Peyer's patch (tissue), 4 donors: ENCODE measurements around the gene RAB44.
A peak's percentile ranks its signal among the peaks of the same experiment; 100 is the strongest.

ENCODE experiments used
- CTCF ChIP-seq, 6 experiments: fragments of 450-650 bp in 4 of 6; fragments of 200-600 bp in 2 of 6; sonication (generic) in 1 of 6; IDR thresholded peaks; one replicate each; pipeline ENCODE4 v1.5.1; 2017 to 2019; ENCODE audit warnings: antibody characterized with exemption in 6 of 6, mild to moderate bottlenecking in 3 of 6, moderate library complexity in 1 of 6
- POLR2A ChIP-seq, 2 donors: fragments of 450-650 bp; IDR thresholded peaks; one replicate each; pipeline ENCODE4 v1.5.1; 2017; ENCODE audit warnings: antibody characterized with exemption in 2 of 2, mild to moderate bottlenecking in 2 of 2, moderate library complexity in 2 of 2

- TF ChIP-seq CTCF (IDR thresholded peaks at IDR 0.05) (peak; percentile 38 to 81 (median 64)), POLR2A (IDR thresholded peaks at IDR 0.05) (no peak)
These were observed 27.1 kb downstream of the RAB44 start for GRCh38 chr6:36724514-36725390.
